CD14-positive monocyte (primary cell): ENCODE results near the gene TGFBR1. TPM values are rescaled to one million over a fixed set of nuclear protein-coding genes. Genes with fewer than 3 reads are reported as not detected.

Experiments
- DNase-seq, 3 donors: peaks; one replicate each; pipeline ENCODE4 v3.0.0-alpha.2; 2011 to 2022
- H2AFZ ChIP-seq: 2 replicates; pipeline ENCODE4 v1.6.0; 2012; ENCODE audit warnings: mild to moderate bottlenecking, low read depth, low read length, inconsistent platforms; ENCODE audit not compliant: insufficient read depth, poor library complexity, severe bottlenecking
- H3K27ac ChIP-seq, 2 donors: 1 replicate in 1 of 2; 2 replicates in 1 of 2; pipeline ENCODE4 v1.5.1; 2012 to 2013; ENCODE audit warnings: low read length in 2 of 2, control low read depth in 1 of 2, inconsistent platforms in 1 of 2, low read depth in 1 of 2, mild to moderate bottlenecking in 1 of 2
- H3K27me3 ChIP-seq, 2 donors: one replicate each; pipeline versions ENCODE4 v1.6.0 to v1.6.1; 2011 to 2013; ENCODE audit warnings: low read length in 2 of 2; ENCODE audit not compliant: control insufficient read depth in 2 of 2, insufficient read depth in 2 of 2
- H3K36me3 ChIP-seq, 2 donors: replicated peaks in 1 of 2; 1 replicate in 1 of 2; 2 replicates in 1 of 2; pipeline versions ENCODE4 v1.5.1 to v1.6.1; 2012 to 2013; ENCODE audit warnings: low read length in 2 of 2, control low read depth in 1 of 2, inconsistent platforms in 1 of 2, mild to moderate bottlenecking in 1 of 2; ENCODE audit not compliant: insufficient read depth in 2 of 2, control insufficient read depth in 1 of 2
- H3K4me1 ChIP-seq, 2 donors: 1 replicate in 1 of 2; 2 replicates in 1 of 2; pipeline versions ENCODE4 v1.5.1 to v1.6.1; 2012 to 2013; ENCODE audit warnings: low read length in 2 of 2, control low read depth in 1 of 2, inconsistent platforms in 1 of 2, mild to moderate bottlenecking in 1 of 2, moderate library complexity in 1 of 2; ENCODE audit not compliant: insufficient read depth in 2 of 2, control insufficient read depth in 1 of 2
- H3K4me2 ChIP-seq: replicated peaks from 2 replicates; pipeline ENCODE3; 2012; ENCODE audit warnings: low read length, moderate library complexity, mild to moderate bottlenecking; ENCODE audit not compliant: poor library complexity, severe bottlenecking; ENCODE audit errors: extremely low read depth
- H3K4me3 ChIP-seq, 3 experiments: fragments of 200-600 bp in 1 of 3; sonication (generic) in 1 of 3; replicated peaks in 1 of 3; 1 replicate in 2 of 3; 2 replicates in 1 of 3; pipeline ENCODE4 v1.5.1; 2011 to 2013; ENCODE audit warnings: low read length in 3 of 3, mild to moderate bottlenecking in 3 of 3, control low read depth in 2 of 3, low read depth in 2 of 3, inconsistent platforms in 1 of 3, moderate library complexity in 1 of 3
- H3K79me2 ChIP-seq: 2 replicates; pipeline ENCODE4 v1.6.0; 2012; ENCODE audit warnings: mild to moderate bottlenecking, control low read depth, inconsistent platforms, low read length, moderate library complexity; ENCODE audit not compliant: insufficient read depth
- H3K9ac ChIP-seq: 2 replicates; pipeline ENCODE4 v1.6.0; 2017; ENCODE audit warnings: low read length, mild to moderate bottlenecking; ENCODE audit not compliant: insufficient read depth, poor library complexity, severe bottlenecking
- H3K9me3 ChIP-seq, 2 donors: replicated peaks in 1 of 2; 1 replicate in 1 of 2; 2 replicates in 1 of 2; pipeline versions ENCODE4 v1.5.1 to v1.6.1; 2012 to 2013; ENCODE audit warnings: low read length in 2 of 2, control low read depth in 1 of 2; ENCODE audit not compliant: control insufficient read depth in 1 of 2, insufficient read depth in 1 of 2
- H4K20me1 ChIP-seq: 2 replicates; pipeline ENCODE4 v1.6.0; 2012; ENCODE audit warnings: mild to moderate bottlenecking, low read length, control low read depth, moderate library complexity; ENCODE audit not compliant: insufficient read depth
- H3K27ac Mint-ChIP-seq, 7 donors: one replicate each; pipeline ENCODE4 v1.8.0; 2020; ENCODE audit warnings: mild to moderate bottlenecking in 7 of 7, mixed read lengths in 7 of 7, moderate library complexity in 6 of 7, inconsistent platforms in 2 of 7
- H3K27me3 Mint-ChIP-seq, 3 donors: one replicate each; pipeline ENCODE4 v1.8.0; 2021 to 2022; ENCODE audit warnings: low read depth in 3 of 3, mild to moderate bottlenecking in 3 of 3, mixed read lengths in 3 of 3, moderate library complexity in 3 of 3, inconsistent platforms in 1 of 3
- H3K36me3 Mint-ChIP-seq, 2 donors: one replicate each; pipeline ENCODE4 v1.8.0; 2020; ENCODE audit warnings: mixed read lengths in 2 of 2, inconsistent platforms in 1 of 2, mild to moderate bottlenecking in 1 of 2
- H3K4me1 Mint-ChIP-seq: one replicate; pipeline ENCODE4 v1.8.0; 2020; ENCODE audit warnings: mild to moderate bottlenecking, mixed read lengths
- H3K4me3 Mint-ChIP-seq, 2 donors: one replicate each; pipeline ENCODE4 v1.8.0; 2020; ENCODE audit warnings: mild to moderate bottlenecking in 2 of 2, mixed read lengths in 2 of 2, moderate library complexity in 1 of 2
- H3K9me3 Mint-ChIP-seq, 7 donors: one replicate each; pipeline ENCODE4 v1.8.0; 2020 to 2022; ENCODE audit warnings: mixed read lengths in 7 of 7, mild to moderate bottlenecking in 6 of 7, moderate library complexity in 6 of 7, inconsistent platforms in 2 of 7
- CTCF ChIP-seq: fragments of 200-600 bp; IDR thresholded peaks from one replicate; pipeline ENCODE4 v1.8.0; 2022; ENCODE audit warnings: antibody characterized with exemption, mild to moderate bottlenecking
- WGBS: methylation state at CpG from one replicate; pipeline ENCODE4 v1.1.5; 2013; ENCODE audit warnings: missing lambda C conversion rate; ENCODE audit not compliant: insufficient coverage; 5-methylcytosine and 5-hydroxymethylcytosine counted together
- intact Hi-C, 2 donors: fragments of 100-400 bp; cut with micrococcal nuclease; formaldehyde crosslinking; loops; one replicate each; pipeline versions ENCODE4 v1.15.0 to v1.15.1; 2023
- polyA plus RNA-seq, 3 donors: library from polyadenylated mRNA; depleted of rRNA in 1 of 3; unstranded in 2 of 3; stranded (reverse) in 1 of 3; fragments of 300-500 nt in 2 of 3; fragments of >200 nt in 1 of 3; fragmentation: Illumina TruSeq in 2 of 3; gene quantifications; 1 replicate in 2 of 3; 2 replicates in 1 of 3; pipeline ENCODE4 v1.2.3, GENCODE V29; 2012 to 2021

TGFBR1 gene
- polyA plus RNA-seq, 3 donors: 10.7 to 26.8 (median 25.0) TPM

GRCh38 chr9:99190597-99191283, 85.8 kb downstream of the TGFBR1 start:
- no peak for TF ChIP-seq CTCF
- no peak overlapping the region for H2AFZ ChIP-seq
- Mint-ChIP-seq H3K27me3 (peaks cover 0 to 8% (median 8%) of the 10 kb centered on the region in 3 donors), H3K4me3 (no peak overlapping the region), H3K4me1 (peaks cover 17% of the 10 kb centered on the region), H3K27ac (no peak overlapping the region), H3K9me3 (no peaks in the 10 kb centered on the region), H3K36me3 (no peaks in the 10 kb centered on the region)
- H3K9me3 ChIP-seq: no peaks in the 10 kb centered on the region
- H3K4me3 ChIP-seq: no peak overlapping the region
- WGBS: 100% methylated on average over 1 of the region's 3 CpGs
- peaks cover 19 to 22% of the 10 kb centered on the region in 2 donors for H3K4me1 ChIP-seq
- H4K20me1 ChIP-seq: no peaks in the 10 kb centered on the region
- intact Hi-C loops: loop anchor here in 1 of 2 donors (10.0 kb wide), 1 partner anchor 54 kb away; no protein-coding TSS in a partner anchor
- no peaks in the 10 kb centered on the region for H3K27me3 ChIP-seq
- H3K79me2 ChIP-seq: no peaks in the 10 kb centered on the region
- DNase-seq: no peak
- no peak overlapping the region for H3K9ac ChIP-seq
- H3K27ac ChIP-seq: no peak overlapping the region
- no peak overlapping the region for H3K4me2 ChIP-seq
- no peaks in the 10 kb centered on the region for H3K36me3 ChIP-seq

- H3K4me3 Mint-ChIP-seq: no peak overlapping the region
- no peak for DNase-seq
- 50% methylated on average over 2 of the region's 5 CpGs for WGBS
Observed at GRCh38 chr9:99192786-99193465, 88.0 kb downstream of the TGFBR1 start.

More at GRCh38 chr9:99192786-99193465, 88.0 kb downstream of the TGFBR1 start:
- Mint-ChIP-seq H3K27me3 (peaks cover 0 to 11% (median 8%) of the 10 kb centered on the region in 3 donors), H3K9me3 (peaks cover 0 to 2% (median 0%) of the 10 kb centered on the region in 7 donors), H3K36me3 (no peaks in the 10 kb centered on the region), H3K27ac (no peak overlapping the region), H3K4me1 (peaks cover under 1% of the 10 kb centered on the region)
- no peak overlapping the region for H3K4me3 ChIP-seq
- H3K36me3 ChIP-seq: no peaks in the 10 kb centered on the region
- H3K9me3 ChIP-seq: no peaks in the 10 kb centered on the region
- H3K4me1 ChIP-seq: peaks cover 0 to 1% of the 10 kb centered on the region in 2 donors
- intact Hi-C loops: loop anchor here in 1 of 2 donors (10.0 kb wide), 1 partner anchor 52 kb away; no protein-coding TSS in a partner anchor
- no peak overlapping the region for H2AFZ ChIP-seq
- no peak overlapping the region for H3K9ac ChIP-seq
- no peaks in the 10 kb centered on the region for H4K20me1 ChIP-seq
- H3K4me2 ChIP-seq: no peak overlapping the region
- no peak for TF ChIP-seq CTCF
- H3K27me3 ChIP-seq: no peaks in the 10 kb centered on the region
- no peaks in the 10 kb centered on the region for H3K79me2 ChIP-seq
- no peak overlapping the region for H3K27ac ChIP-seq
